ENCODE results near the gene DDX49. TPM values are rescaled to one million over a fixed set of nuclear protein-coding genes. Genes with fewer than 3 reads are reported as not detected.

The DDX49 gene
- total and polyA plus RNA-seq, 9 of the 15 experiments (the other 6 are each of a cell fraction or from before 2014, with no cell fraction given), result 1.1 to 113 (median 45.7) TPM

GRCh38 chr19:18931316-18932162, 12.0 kb downstream of the DDX49 start (continued):
- TF ChIP-seq, protein P1, sequence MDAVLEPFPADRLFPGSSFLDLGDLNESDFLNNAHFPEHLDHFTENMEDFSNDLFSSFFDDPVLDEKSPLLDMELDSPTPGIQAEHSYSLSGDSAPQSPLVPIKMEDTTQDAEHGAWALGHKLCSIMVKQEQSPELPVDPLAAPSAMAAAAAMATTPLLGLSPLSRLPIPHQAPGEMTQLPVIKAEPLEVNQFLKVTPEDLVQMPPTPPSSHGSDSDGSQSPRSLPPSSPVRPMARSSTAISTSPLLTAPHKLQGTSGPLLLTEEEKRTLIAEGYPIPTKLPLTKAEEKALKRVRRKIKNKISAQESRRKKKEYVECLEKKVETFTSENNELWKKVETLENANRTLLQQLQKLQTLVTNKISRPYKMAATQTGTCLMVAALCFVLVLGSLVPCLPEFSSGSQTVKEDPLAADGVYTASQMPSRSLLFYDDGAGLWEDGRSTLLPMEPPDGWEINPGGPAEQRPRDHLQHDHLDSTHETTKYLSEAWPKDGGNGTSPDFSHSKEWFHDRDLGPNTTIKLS (IDR thresholded peaks at IDR 0.05; ENCODE audit: borderline replicate concordance, low read depth), result no peak
- no peak for TF ChIP-seq CUX1 (CRISPR knock-in tag; IDR thresholded peaks at IDR 0.05)
- no peak for TF ChIP-seq RBBP5 (IDR thresholded peaks at IDR 0.05; ENCODE audit: borderline replicate concordance, insufficient read depth, low read length, poor library complexity, severe bottlenecking)
- no peak for TF ChIP-seq RBM15 (IDR thresholded peaks at IDR 0.05; ENCODE audit: insufficient read depth, low read length)
- 0 out of 2 replicates have a peak, but pooled peaks have one; percentile 23 for TF ChIP-seq SAFB (IDR thresholded peaks at IDR 0.05; ENCODE audit: borderline replicate concordance, low read depth, low read length)
- peak; percentile 43; the same call in 1 of the 2 replicates for TF ChIP-seq TFAP4 (CRISPR knock-in tag; IDR thresholded peaks at IDR 0.05; ENCODE audit: borderline replicate concordance)
- no peak for TF ChIP-seq KHSRP (IDR thresholded peaks at IDR 0.05)
- no peak for TF ChIP-seq MEIS2 (IDR thresholded peaks at IDR 0.05; ENCODE audit: partially characterized antibody)
- no peak for TF ChIP-seq ZNF197 (CRISPR knock-in tag; IDR thresholded peaks at IDR 0.05; ENCODE audit: low read depth)
- no peak for TF ChIP-seq ZNF3 (CRISPR knock-in tag; IDR thresholded peaks at IDR 0.05)
- TF ChIP-seq, protein P2, sequence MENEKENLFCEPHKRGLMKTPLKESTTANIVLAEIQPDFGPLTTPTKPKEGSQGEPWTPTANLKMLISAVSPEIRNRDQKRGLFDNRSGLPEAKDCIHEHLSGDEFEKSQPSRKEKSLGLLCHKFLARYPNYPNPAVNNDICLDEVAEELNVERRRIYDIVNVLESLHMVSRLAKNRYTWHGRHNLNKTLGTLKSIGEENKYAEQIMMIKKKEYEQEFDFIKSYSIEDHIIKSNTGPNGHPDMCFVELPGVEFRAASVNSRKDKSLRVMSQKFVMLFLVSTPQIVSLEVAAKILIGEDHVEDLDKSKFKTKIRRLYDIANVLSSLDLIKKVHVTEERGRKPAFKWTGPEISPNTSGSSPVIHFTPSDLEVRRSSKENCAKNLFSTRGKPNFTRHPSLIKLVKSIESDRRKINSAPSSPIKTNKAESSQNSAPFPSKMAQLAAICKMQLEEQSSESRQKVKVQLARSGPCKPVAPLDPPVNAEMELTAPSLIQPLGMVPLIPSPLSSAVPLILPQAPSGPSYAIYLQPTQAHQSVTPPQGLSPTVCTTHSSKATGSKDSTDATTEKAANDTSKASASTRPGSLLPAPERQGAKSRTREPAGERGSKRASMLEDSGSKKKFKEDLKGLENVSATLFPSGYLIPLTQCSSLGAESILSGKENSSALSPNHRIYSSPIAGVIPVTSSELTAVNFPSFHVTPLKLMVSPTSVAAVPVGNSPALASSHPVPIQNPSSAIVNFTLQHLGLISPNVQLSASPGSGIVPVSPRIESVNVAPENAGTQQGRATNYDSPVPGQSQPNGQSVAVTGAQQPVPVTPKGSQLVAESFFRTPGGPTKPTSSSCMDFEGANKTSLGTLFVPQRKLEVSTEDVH (IDR thresholded peaks at IDR 0.05; ENCODE audit: low read depth, partially characterized antibody), result no peak
- TF ChIP-seq, protein P3, sequence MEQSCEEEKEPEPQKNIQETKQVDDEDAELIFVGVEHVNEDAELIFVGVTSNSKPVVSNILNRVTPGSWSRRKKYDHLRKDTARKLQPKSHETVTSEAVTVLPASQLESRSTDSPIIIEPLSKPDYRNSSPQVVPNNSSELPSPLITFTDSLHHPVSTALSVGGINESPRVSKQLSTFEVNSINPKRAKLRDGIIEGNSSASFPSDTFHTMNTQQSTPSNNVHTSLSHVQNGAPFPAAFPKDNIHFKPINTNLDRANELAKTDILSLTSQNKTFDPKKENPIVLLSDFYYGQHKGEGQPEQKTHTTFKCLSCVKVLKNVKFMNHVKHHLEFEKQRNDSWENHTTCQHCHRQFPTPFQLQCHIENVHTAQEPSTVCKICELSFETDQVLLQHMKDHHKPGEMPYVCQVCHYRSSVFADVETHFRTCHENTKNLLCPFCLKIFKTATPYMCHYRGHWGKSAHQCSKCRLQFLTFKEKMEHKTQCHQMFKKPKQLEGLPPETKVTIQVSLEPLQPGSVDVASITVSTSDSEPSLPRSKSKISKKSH (CRISPR knock-in tag; IDR thresholded peaks at IDR 0.05), result no peak

Data from K562 (cell line).